Stomach (tissue), 4 donors: ENCODE data around the gene DUSP28.
A peak's percentile ranks its signal among the peaks of the same experiment; 100 is the strongest.

Experiments used
- CTCF ChIP-seq, 7 experiments: fragments of 450-650 bp in 4 of 7; fragments of 200-600 bp in 3 of 7; sonication (generic) in 3 of 7; IDR thresholded peaks; one replicate each; pipeline ENCODE4 v1.5.1; 2016 to 2019; ENCODE audit warnings: antibody characterized with exemption in 7 of 7, control low read depth in 2 of 7, mild to moderate bottlenecking in 1 of 7
- EP300 ChIP-seq: sonication (generic); formaldehyde crosslinking; IDR thresholded peaks from one replicate; pipeline ENCODE4 v1.6.1; 2017; ENCODE audit warnings: antibody characterized with exemption
- POLR2A ChIP-seq, 4 donors: fragments of 450-650 bp; IDR thresholded peaks; one replicate each; pipeline ENCODE4 v1.6.1; 2016; ENCODE audit warnings: antibody characterized with exemption in 4 of 4, control low read depth in 2 of 4, mild to moderate bottlenecking in 1 of 4, moderate library complexity in 1 of 4
- POLR2AphosphoS5 ChIP-seq, 3 donors: sonication (generic); formaldehyde crosslinking; IDR thresholded peaks; one replicate each; pipeline ENCODE4 v1.6.1; 2016; ENCODE audit warnings: antibody characterized with exemption in 3 of 3

DNA sequence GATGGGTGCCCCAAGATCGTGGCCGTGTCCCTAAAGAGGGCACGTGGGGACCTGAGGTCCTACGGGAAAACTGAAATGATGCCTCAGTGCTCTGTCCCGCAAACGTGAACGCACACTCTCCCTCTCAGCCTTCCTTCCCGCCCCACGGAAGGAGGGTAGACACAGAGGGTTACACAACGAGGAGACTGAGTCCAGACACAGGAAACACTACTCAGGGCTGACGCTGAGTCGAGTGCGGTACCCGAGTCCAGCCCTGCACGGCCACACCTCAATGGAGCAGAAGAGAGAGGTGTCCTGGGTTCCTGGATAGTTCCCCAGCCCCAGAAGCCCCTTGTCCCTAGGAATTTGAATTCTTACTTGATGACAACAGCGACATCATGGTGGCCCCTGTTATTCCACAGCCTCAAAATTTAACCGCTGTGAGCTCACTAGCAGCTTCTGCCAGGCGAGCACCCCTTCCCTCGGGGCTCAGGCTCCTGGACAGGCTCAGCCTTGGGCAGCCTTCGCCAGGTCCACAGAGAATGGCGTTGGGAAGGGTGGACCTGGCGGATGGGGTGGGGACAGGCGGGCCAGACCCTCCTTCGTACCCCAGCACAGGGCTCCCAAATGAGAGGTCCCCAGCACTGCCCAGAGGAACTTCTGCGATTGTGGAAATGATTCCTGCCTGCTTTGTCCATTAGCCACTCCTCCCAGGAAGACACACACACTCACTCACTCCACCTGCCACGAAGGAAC, 7.1 kb downstream of the DUSP28 start:
- TF ChIP-seq CTCF (IDR thresholded peaks at IDR 0.05) = no peak
- no peak for TF ChIP-seq POLR2A (IDR thresholded peaks at IDR 0.05)
- TF ChIP-seq POLR2AphosphoS5 (IDR thresholded peaks at IDR 0.05) = peak in 1 of 3 donors; percentile 38
- TF ChIP-seq EP300 = no peak
